B cell (primary cell): ENCODE results near the gene SLC38A10. TPM values are rescaled to one million over a fixed set of nuclear protein-coding genes. Genes with fewer than 3 reads are reported as not detected.

Experiments used
- ATAC-seq: fragments of 200-7000 bp; cut with Tn5 transposase; one replicate; pipeline ENCODE4 v1.10.0; 2021; ENCODE audit warnings: low read depth, mild to moderate bottlenecking, moderate number of reproducible peaks, moderate library complexity
- CTCF ChIA-PET: fragments of 350-600 bp; sonication (Branson Sonifier 250); formaldehyde crosslinking; loops from one replicate; lab custom pipeline; 2021; ENCODE audit warnings: antibody characterized with exemption, inconsistent platforms; lab: Charles Lee
- POLR2A ChIA-PET: fragments of 350-600 bp; sonication (Branson Sonifier 250); formaldehyde crosslinking; loops from one replicate; lab custom pipeline; 2021; ENCODE audit warnings: antibody characterized with exemption; lab: Charles Lee
- DNase-seq: peaks from one replicate; pipeline ENCODE4 v3.0.0; 2013
- H2AFZ ChIP-seq: 2 replicates; pipeline ENCODE4 v1.6.1; 2012; ENCODE audit warnings: mild to moderate bottlenecking, low read depth, low read length; ENCODE audit not compliant: insufficient read depth, poor library complexity, severe bottlenecking
- H3K27ac ChIP-seq, 2 donors: 1 replicate in 1 of 2; 2 replicates in 1 of 2; pipeline ENCODE4 v1.5.1; 2012 to 2013; ENCODE audit warnings: low read length in 2 of 2, mild to moderate bottlenecking in 2 of 2, moderate library complexity in 1 of 2
- H3K27me3 ChIP-seq, 4 experiments: fragments of 200-600 bp in 1 of 4; sonication (generic) in 1 of 4; replicated peaks in 1 of 4; 1 replicate in 2 of 4; 2 replicates in 2 of 4; pipeline versions ENCODE4 v1.6.1 to v1.7.0; 2013 to 2016; ENCODE audit warnings: low read length in 3 of 4, mild to moderate bottlenecking in 2 of 4, mixed read lengths in 1 of 4, moderate library complexity in 1 of 4; ENCODE audit not compliant: insufficient read depth in 4 of 4, control insufficient read depth in 3 of 4; ENCODE audit errors: control extremely low read depth in 1 of 4
- H3K36me3 ChIP-seq, 2 experiments: replicated peaks in 1 of 2; 1 replicate in 1 of 2; 2 replicates in 1 of 2; pipeline versions ENCODE4 v1.6.1 to v1.7.1; 2013; ENCODE audit warnings: low read length in 1 of 2; ENCODE audit not compliant: insufficient read depth in 2 of 2, control insufficient read depth in 1 of 2; ENCODE audit errors: control extremely low read depth in 1 of 2, extremely low read depth in 1 of 2
- H3K4me1 ChIP-seq, 2 donors: fragments of 200-600 bp in 1 of 2; sonication (generic) in 1 of 2; 1 replicate in 1 of 2; 2 replicates in 1 of 2; pipeline versions ENCODE4 v1.5.1 to v1.6.1; 2013 to 2017; ENCODE audit warnings: low read length in 2 of 2; ENCODE audit not compliant: control insufficient read depth in 2 of 2, insufficient read depth in 2 of 2
- H3K4me2 ChIP-seq: replicated peaks from 2 replicates; pipeline ENCODE3; 2012; ENCODE audit warnings: mild to moderate bottlenecking, low read depth, low read length; ENCODE audit not compliant: poor library complexity, severe bottlenecking
- H3K4me3 ChIP-seq, 5 experiments: fragments of 200-600 bp in 1 of 5; sonication (generic) in 1 of 5; 1 replicate in 3 of 5; 2 replicates in 2 of 5; pipeline versions ENCODE4 v1.5.1 to v1.7.0; 2011 to 2016; ENCODE audit warnings: low read length in 4 of 5, mild to moderate bottlenecking in 4 of 5, low read depth in 2 of 5, control low read depth in 1 of 5, moderate library complexity in 1 of 5; ENCODE audit not compliant: insufficient read depth in 1 of 5; ENCODE audit errors: control extremely low read depth in 1 of 5, extremely low read depth in 1 of 5
- H3K79me2 ChIP-seq: fragments of 200-600 bp; sonication (generic); one replicate; pipeline ENCODE4 v1.6.0; 2016; ENCODE audit warnings: low read length; ENCODE audit not compliant: control insufficient read depth, insufficient read depth
- H3K9ac ChIP-seq: fragments of 200-600 bp; sonication (generic); 2 replicates; pipeline ENCODE4 v1.6.1; 2017; ENCODE audit warnings: mild to moderate bottlenecking, low read length, moderate library complexity
- H3K9me3 ChIP-seq, 3 donors: one replicate each; pipeline versions ENCODE4 v1.6.1 to v1.7.1; 2013; ENCODE audit warnings: low read length in 2 of 3; ENCODE audit not compliant: control insufficient read depth in 2 of 3, insufficient read depth in 1 of 3; ENCODE audit errors: control extremely low read depth in 1 of 3
- H4K20me1 ChIP-seq: 2 replicates; pipeline ENCODE4 v1.6.0; 2012; ENCODE audit warnings: mild to moderate bottlenecking, low read length; ENCODE audit not compliant: insufficient read depth, control insufficient read depth, poor library complexity, severe bottlenecking
- H3K27ac Mint-ChIP-seq: one replicate; pipeline ENCODE4 v1.8.0; 2021; ENCODE audit warnings: mixed read lengths
- H3K27me3 Mint-ChIP-seq: one replicate; pipeline ENCODE4 v1.8.0; 2021; ENCODE audit warnings: mixed read lengths
- H3K4me1 Mint-ChIP-seq: one replicate; pipeline ENCODE4 v1.8.0; 2021; ENCODE audit warnings: mixed read lengths
- H3K4me3 Mint-ChIP-seq: one replicate; pipeline ENCODE4 v1.8.0; 2021; ENCODE audit warnings: mixed read lengths
- H3K9me3 Mint-ChIP-seq: one replicate; pipeline ENCODE4 v1.8.0; 2022; ENCODE audit warnings: mixed read lengths; ENCODE audit not compliant: insufficient read depth
- CTCF ChIP-seq: fragments of 200-600 bp; IDR thresholded peaks from one replicate; pipeline ENCODE4 v1.8.0; 2022; ENCODE audit warnings: antibody characterized with exemption, mild to moderate bottlenecking
- EZH2 ChIP-seq: IDR thresholded peaks from 2 replicates; pipeline ENCODE4 v1.6.1; 2012; ENCODE audit warnings: borderline replicate concordance, low read depth, mild to moderate bottlenecking, moderate library complexity, low read length; ENCODE audit not compliant: insufficient read depth, poor library complexity, severe bottlenecking
- whole genome bisulfite sequencing: methylation state at CpG from one replicate; pipeline ENCODE4 v1.1.5; 2013; ENCODE audit warnings: missing lambda C conversion rate; ENCODE audit not compliant: insufficient coverage; 5-methylcytosine and 5-hydroxymethylcytosine counted together
- intact Hi-C: fragments of 100-400 bp; cut with micrococcal nuclease; formaldehyde crosslinking; loops from one replicate; pipeline ENCODE4 v1.10.0; 2022
- polyA plus RNA-seq: library from polyadenylated mRNA; depleted of rRNA; stranded (reverse); fragments of >200 nt; gene quantifications from 2 replicates; pipeline ENCODE4 v1.2.3, GENCODE V29; 2012
- total RNA-seq, 2 donors: library from RNA; stranded (reverse); fragments of 120-200 nt in 1 of 2; gene quantifications; 1 replicate in 1 of 2; 2 replicates in 1 of 2; pipeline versions ENCODE4 v1.2.3 to v1.2.4, GENCODE V29; 2013 to 2022

The SLC38A10 gene
- total and polyA plus RNA-seq, 2 donors (not counting 1 experiment from before 2014, with no cell fraction given), result 76.1 to 104 TPM

- no peak overlapping the region for H3K27ac ChIP-seq
Measured at GRCh38 chr17:81342269-81343070, 47.4 kb upstream of the SLC38A10 start.

More at GRCh38 chr17:81342269-81343070, 47.4 kb upstream of the SLC38A10 start:
- Histone ChIP-seq H3K9ac (no peak overlapping the region), H3K4me2 (peak overlapping the region; percentile 20), H3K36me3 (no peaks in the 10 kb centered on the region), H3K79me2 (no peaks in the 10 kb centered on the region), H3K4me3 (no peak overlapping the region), H3K4me1 (peaks cover 34 to 36% of the 10 kb centered on the region in 2 donors), H3K27me3 (peaks cover 0 to 76% (median 38%) of the 10 kb centered on the region in 4 experiments), H4K20me1 (peaks cover 12% of the 10 kb centered on the region), H3K9me3 (peaks cover 0 to 42% (median 0%) of the 10 kb centered on the region in 3 donors), H2AFZ (no peak overlapping the region)
- DNase-seq (no peak), ATAC-seq (no peak)
- Mint-ChIP-seq H3K9me3 (no peaks in the 10 kb centered on the region), H3K27me3 (peaks cover 35% of the 10 kb centered on the region), H3K4me3 (no peak overlapping the region), H3K27ac (no peak overlapping the region), H3K4me1 (peaks cover 19% of the 10 kb centered on the region)
- TF ChIP-seq EZH2, result peak; percentile 30
- TF ChIP-seq CTCF, result no peak
- CTCF ChIA-PET, result no interaction called here
- intact Hi-C loops, result no loop called here
- 28% methylated on average over 41 of the region's 55 CpGs for WGBS
- POLR2A ChIA-PET, result no interaction called here
